IPS-NIHi7 (cell line): ENCODE measurements around the gene NMS.

ENCODE experiments used
- DNase-seq: peaks from one replicate; pipeline ENCODE4 v3.0.0; 2012; ENCODE audit warnings: mixed read lengths; ENCODE audit errors: extremely low spot score

Gene NMS

GRCh38 chr2:100484390-100484789, 14.1 kb downstream of the NMS start:
- no peak for DNase-seq

GRCh38 chr2:100485396-100485795, 15.1 kb downstream of the NMS start:
- DNase-seq: no peak

GRCh38 chr2:100494712-100495111, 24.4 kb downstream of the NMS start:
- no peak for DNase-seq

- DNase-seq: no peak
These were observed 32.5 kb downstream of the NMS start for GRCh38 chr2:100502782-100503181.

GRCh38 chr2:100504542-100504941, 34.3 kb downstream of the NMS start:
- no peak for DNase-seq

- no peak for DNase-seq
These were observed 38.8 kb downstream of the NMS start for GRCh38 chr2:100509066-100509465.

- DNase-seq: no peak
These were observed 43.4 kb downstream of the NMS start for GRCh38 chr2:100513650-100514049.

GRCh38 chr2:100517556-100517955, 47.3 kb downstream of the NMS start:
- no peak for DNase-seq

GRCh38 chr2:100518801-100519200, 48.5 kb downstream of the NMS start:
- DNase-seq: no peak

GRCh38 chr2:100520224-100520623, 49.9 kb downstream of the NMS start:
- no peak for DNase-seq

GRCh38 chr2:100522430-100522829, 52.1 kb downstream of the NMS start:
- DNase-seq: no peak

- no peak for DNase-seq
These were observed 54.0 kb downstream of the NMS start for GRCh38 chr2:100524331-100524730.

- no peak for DNase-seq
These were observed 56.6 kb downstream of the NMS start for GRCh38 chr2:100526868-100527267.

- no peak for DNase-seq
These were observed 57.2 kb downstream of the NMS start for GRCh38 chr2:100527440-100528015.

GRCh38 chr2:100529176-100529575, 58.9 kb downstream of the NMS start:
- DNase-seq: no peak

GRCh38 chr2:100529900-100530299, 59.6 kb downstream of the NMS start:
- no peak for DNase-seq
